GM19099 (cell line): ENCODE results near the gene SPATS2.

ENCODE experiments used
- POLR2A ChIP-seq: IDR thresholded peaks from 3 replicates; pipeline ENCODE4 v1.6.1; 2011; ENCODE audit warnings: low read depth; ENCODE audit not compliant: insufficient read length; ENCODE audit errors: extremely low read depth

SPATS2 gene

DNA sequence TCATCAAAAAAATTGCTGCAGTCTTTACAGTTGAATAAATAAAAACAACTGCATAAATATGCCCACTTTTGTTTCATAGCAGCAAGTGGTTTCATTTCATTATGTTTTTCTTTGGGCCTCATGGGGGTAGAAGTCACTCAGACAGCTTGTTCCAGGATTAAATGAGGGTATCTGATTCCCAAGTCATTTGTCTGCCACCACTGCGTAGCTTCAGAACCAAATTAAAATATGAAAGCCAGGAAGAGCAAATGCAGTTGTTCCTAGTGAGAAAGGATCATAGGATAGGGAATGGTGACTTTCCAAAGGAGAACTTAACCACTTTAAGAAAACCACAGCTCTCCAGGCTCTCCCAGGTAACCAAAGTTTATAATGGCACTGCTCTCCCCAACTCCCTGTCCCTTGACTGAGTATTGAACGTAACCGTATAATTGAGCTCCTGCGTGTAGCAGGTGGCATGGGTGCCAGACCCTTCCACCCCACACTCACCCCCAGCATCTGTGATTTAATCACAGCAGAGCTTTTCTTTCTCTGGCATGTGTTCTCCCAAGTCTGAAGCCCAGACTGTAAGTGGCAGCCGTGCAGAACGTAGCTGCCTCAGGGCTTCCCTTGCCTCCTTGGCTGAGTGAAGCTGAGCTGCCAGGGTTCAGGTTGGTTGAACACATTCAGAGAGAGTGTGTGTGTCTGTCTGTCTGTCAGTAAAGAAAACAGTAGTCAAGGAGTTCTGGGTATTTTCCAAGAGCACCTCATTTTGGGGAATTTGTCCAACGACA, 160.3 kb downstream of the SPATS2 start:
- TF ChIP-seq POLR2A, result no peak

DNA sequence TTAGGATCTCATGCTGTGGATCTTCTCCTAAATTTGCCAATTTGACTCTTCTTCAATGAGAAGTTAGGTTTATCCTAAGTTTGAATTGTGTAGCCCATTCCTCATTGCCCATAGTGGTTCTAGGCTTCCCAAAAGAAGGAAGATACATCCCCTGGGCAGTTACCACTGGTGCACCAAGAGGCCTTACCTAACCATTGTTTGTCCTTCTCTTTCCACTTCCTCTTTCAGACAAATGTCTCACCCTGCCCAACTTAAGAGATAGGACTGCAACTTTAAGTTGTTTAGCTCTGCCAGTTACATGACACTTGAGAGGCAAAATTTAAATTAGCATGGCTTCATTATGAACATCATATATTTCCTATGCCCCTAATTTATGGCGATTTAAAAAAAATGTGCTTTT, 162.2 kb downstream of the SPATS2 start:
- no peak for TF ChIP-seq POLR2A

DNA sequence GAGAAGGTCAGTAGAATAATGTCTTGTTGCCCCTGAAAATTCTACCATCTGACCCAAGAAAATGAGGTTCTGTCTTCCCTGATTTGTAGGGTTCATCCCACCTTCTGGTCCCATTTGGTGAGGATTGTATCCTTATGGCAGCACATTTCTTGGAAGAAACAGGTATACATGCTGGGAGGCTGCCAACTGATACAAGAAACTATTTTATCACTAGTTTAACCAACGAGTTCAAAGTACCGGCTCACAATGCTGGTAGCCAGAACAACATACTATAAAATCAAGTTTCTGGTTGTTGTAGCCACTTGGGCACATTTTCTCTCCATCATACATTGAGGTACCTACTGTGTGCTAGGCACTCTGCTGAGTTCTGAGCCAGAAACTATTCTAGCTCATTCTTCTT, 164.5 kb downstream of the SPATS2 start:
- TF ChIP-seq POLR2A, result no peak

DNA sequence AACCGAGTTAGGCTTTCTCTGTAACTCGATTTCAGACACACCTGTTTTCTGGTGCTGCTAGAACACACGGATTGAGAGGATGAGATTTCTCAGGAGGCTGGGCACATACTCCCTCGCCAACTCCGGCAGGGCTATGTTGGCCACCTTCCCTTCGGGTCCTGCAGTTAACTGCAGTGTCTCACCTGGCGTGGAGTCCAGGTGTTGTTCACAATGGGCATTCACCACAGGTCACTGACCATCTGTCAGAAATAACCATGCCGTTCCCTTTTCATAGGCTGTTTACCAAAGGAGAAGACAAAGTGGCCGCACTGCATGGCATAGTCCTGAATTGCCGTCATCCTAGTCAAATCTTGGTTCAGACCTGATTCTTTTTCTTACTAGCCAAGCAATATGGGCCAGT, 166.1 kb downstream of the SPATS2 start:
- no peak for TF ChIP-seq POLR2A

DNA sequence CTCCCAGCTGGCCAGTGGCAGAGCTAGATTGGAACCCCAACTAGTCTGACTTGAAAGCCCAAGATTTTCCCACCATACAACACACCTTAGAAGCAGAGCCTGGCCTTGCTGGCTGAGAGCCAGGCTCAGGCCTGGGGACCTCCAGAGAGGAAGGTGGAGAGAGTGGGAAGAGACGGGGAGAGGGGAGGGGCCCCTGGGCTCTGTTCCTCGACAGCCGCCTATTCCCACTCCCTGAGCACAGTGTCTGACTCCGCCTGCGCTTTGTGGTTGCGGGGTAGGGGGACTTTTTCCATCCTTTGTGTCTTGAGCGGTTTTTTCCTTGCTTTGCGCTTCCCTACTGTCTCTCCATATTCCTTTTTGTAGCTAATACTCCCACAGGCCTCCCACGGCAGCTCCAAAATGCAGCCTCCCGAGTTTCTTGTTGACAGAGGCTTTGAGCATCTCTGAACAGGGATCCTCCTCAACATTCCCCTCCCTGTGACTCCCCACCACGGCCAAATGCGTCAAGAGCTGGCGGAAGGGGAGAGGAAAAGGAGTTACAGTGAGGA, 167.5 kb downstream of the SPATS2 start:
- no peak for TF ChIP-seq POLR2A

DNA sequence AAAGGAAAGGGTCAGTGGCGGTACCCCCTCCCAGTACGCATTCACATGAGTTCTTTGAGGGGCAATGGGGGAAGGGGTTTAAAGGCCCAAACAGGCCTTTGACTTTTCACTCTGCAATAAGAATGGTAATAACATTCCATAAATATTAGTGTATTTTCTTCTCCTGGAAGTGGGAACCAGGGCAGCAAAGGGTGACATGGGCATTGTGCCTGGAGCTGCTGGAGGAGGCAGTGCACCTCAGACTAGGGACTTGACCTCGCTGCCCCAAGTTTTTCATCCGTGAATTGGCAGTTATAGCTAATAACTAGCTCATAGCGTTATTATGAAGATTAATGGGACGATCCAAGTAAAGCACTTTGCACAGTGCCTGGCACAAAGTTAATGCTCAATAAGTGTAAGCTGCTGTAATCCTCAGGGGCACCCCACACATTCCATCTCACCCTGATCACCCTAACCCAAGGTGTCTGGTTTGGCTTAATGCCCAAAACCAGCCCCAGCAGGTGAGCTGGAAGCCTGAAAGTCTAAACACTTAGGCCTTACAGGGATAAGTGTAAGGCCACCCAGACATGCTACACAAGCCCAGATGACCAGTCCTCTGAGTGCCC, 168.8 kb downstream of the SPATS2 start:
- no peak for TF ChIP-seq POLR2A

DNA sequence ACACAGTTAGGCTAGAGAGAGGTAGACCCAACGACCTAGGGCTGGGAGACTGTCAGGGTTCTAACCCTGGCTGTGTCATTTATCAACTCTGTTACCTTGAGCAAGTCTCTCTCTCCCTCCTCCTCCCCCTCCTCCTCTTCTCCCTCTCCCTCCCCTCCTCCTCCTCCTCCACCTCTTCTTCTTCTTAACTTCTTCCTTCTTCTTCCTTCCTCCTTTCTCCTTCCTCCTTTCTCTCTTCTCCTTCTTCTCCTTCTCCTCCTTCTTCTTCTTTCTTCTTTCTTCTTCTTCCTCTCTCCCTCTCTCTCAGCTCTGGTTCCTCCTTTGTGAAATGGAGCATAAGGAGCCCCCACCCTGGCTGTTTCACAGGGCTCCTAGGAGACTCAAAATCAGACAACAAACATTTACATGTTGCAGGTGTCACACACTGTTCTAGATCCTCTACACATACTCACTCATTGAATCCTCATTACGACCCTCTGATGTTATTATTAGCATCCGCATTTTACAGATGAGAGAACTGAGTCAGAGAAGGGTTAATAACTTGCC, 169.3 kb downstream of the SPATS2 start:
- no peak for TF ChIP-seq POLR2A

DNA sequence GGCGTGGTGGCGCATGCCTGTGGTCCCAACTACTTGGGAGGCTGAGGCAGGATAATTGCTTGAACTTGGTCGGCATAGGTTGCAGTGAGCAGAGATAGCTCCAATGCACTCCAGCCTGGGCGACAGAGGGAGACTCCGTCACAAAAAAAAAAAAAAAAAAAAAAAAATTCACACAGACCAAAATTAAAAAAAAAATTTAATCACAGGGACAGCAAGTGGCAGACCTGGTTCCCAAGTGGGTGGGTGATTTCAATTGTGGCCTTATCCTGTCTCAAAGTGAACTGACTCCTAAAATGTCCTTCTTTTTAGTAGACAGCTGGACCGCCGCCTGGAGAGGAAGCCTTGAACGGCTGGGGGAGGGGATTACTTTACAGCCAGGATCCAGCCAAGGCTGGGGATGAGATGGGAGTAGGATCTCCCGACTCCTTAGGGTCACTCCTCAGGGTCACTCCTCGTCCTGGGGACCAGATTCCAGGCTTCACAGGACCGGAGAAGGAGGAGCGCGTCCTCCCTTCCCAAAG, 170.0 kb downstream of the SPATS2 start:
- no peak for TF ChIP-seq POLR2A

DNA sequence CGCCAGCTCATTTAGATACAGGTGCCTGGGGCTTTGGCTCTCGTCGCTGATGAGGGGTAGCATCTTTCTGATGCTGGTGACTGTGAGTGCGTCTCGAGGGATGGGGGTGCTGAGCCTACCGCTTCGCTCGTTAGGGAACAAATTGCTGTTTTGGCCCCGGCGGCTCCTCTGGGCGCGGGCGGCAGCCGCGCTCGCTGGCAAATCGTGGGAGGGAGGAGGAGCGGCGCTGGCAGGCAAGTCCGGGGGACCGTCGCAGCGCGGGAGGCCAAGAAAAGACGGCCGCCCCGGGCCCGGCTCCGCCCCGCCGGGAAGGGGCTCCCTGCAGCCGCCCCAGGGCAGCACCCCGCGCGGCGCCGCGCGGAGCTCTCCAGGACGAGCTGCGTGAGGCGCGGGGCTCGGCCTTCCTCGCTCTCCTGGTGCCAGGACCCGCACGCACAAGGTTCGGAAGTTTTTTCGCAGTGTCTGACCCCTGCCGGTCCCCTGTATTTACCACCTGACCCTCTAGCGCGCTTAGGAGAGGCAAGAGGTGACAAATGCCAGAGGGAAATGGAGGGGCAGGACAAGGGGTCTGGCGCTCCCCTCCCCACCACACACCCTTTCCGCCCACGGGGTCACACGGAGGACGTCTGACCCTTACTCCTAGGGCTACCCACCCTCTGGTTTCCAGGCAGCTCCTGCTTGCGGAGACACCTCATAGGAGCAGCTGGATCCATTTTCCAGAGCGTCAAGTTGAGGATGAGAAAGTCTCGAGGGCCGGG, 170.7 kb downstream of the SPATS2 start:
- no peak for TF ChIP-seq POLR2A

DNA sequence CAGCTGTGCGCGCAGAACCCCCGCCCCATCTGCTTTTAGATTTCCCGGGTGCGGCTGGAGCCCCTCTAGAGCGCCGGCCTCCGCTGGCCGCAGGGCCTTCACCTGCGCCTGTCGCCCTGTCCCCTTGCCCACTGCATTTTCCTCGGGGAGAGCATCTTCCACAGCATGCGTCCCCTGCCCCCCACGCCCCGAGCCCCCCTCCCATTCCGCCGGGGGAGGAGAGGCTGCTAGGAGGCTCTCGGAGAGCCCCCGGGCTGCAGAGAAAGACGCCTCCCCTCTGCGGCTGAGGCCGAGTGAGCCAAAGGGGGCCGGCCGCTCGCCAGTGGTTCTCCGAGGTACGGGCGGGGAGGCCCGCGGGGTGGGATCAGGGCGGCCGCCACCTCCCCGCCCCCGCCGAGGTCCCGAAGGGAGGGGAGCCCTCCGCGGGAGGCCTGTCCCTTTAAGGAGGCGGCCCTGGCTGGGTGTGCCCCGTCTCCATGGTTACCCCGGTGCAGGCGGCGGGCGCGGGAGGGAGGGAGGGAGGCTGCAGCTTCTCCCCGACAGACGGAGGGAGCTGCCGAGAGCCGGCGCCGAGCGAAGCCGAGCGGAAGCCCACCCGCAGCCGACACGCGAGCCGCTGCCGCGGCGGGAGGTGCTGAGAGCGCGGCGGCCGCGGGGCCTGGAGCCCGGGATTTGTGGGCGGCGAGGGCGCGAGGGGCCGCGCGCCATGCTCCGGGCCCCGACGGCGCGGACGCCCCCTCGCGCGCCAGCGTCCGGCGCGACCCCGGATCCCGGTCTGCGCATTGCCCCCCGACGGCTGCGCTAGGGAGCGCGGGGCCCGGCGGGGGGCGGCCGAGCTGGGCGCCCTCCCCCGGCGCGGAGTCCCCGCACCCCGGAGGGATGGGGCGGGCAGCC, 171.5 kb downstream of the SPATS2 start, which contains the start of gene KCNH3:
Gene KCNH3 (plus strand): TSS at position 521 of the 894 bp plus-strand sequence. CDS start 387 bp downstream, outside the sequence.
- TF ChIP-seq POLR2A, result no peak

DNA sequence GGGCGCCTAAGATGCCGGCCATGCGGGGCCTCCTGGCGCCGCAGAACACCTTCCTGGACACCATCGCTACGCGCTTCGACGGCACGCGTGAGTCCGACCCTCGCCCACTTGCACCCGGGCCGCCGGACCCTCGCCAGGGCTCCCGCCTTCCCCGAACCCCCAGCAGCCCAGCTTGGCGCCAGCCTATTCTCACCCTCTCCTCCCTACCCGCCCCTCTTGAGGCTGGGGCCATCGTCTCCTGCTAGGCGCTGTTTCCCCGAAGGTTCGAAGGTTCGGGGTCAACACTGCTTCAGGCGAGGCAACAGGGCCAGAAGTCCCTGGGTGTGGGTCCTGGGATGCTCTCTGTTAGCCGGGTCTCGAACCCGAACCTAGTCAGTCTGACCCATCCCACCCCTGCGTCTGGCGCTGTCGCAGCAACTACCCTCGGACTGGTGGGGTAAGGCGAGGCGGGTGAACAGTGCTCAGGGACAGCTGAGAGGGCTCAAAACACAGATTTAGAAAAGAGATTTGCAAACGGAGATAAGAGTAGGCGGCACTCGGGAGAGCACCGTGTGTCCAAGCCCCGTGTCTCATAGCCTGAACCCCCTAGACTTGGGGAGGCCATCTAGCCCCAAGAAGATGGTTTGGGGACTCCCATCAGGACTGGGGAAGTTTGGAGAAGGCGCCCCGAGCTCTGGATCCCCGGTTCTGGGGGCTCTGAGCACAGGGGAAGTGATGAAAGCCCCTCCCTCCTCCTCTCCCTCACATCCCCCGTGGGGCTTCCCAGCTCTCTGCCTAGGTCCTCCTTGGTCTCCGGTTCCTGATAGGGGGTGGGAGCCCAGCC, 172.4 kb downstream of the SPATS2 start:
- no peak for TF ChIP-seq POLR2A

DNA sequence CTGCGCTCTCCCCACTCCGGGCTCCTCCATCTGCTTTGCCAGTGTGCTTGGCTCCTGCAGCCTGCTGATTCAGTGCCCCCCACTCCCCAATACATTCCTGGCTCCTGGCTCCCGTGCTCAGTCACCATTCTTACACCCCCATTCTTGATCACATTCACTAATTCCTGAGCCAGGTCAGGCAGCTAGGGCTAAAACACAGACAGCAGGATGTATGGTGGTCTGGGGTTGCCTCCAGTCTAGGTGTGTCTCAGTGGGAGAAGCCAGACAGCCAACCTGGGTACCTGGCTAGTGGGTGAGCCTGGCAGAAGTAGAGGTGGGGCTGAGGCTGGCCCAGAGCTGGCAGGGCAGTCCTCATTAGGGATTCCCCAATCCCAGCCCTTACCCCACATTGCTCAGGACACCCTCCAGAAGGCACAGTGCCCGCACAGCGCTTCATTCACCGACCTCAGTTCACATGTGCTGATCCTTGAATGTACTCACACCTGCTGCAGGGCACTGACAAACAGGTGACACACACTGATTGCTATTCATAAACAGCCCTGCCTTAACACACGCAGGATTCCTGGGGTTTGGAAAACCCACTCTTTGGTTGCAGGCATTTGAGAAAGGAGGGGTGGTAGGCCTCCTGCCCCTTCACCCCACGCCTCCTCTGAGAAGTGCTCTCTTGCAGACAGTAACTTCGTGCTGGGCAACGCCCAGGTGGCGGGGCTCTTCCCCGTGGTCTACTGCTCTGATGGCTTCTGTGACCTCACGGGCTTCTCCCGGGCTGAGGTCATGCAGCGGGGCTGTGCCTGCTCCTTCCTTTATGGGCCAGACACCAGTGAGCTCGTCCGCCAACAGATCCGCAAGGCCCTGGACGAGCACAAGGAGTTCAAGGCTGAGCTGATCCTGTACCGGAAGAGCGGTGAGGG, 173.2 kb downstream of the SPATS2 start:
- no peak for TF ChIP-seq POLR2A
